GM19468 (cell line): ENCODE results near the gene SIK3.
"Not testable (repeated sequence)": the region's sequence is repeated elsewhere in the genome, so short reads cannot be mapped to it uniquely, and the experiment has no call there.

Experiments
- ATAC-seq: cut with Tn5 transposase; IDR thresholded peaks from one replicate; pipeline ENCODE4 v1.9.1; 2021; ENCODE audit warnings: mild to moderate bottlenecking, moderate library complexity, moderate number of reproducible peaks; ENCODE audit not compliant: unreplicated experiment; ENCODE audit errors: extremely low read depth

SIK3 gene

GRCh38 chr11:116834535-116835041, 263.6 kb downstream of the SIK3 start:
- ATAC-seq, result not testable (repeated sequence)

GRCh38 chr11:116833816-116834534, 264.3 kb downstream of the SIK3 start:
- ATAC-seq, result no peak

- ATAC-seq, result no peak
These were observed 264.8 kb downstream of the SIK3 start for GRCh38 chr11:116833491-116833815.

- ATAC-seq, result no peak
These were observed 265.6 kb downstream of the SIK3 start for GRCh38 chr11:116832350-116833290.

- no peak for ATAC-seq
These were observed 266.4 kb downstream of the SIK3 start for GRCh38 chr11:116831790-116832349.

- no peak for ATAC-seq
These were observed 267.9 kb downstream of the SIK3 start for GRCh38 chr11:116830184-116830912.

GRCh38 chr11:116829525-116830183, 268.6 kb downstream of the SIK3 start, which contains the start of gene APOC3:
TSS of gene APOC3 (plus strand) at chr11:116829907. CDS start at chr11:116830583, 676 bp downstream.
- ATAC-seq, result no peak

GRCh38 chr11:116828632-116829524, 269.4 kb downstream of the SIK3 start:
- ATAC-seq, result no peak

GRCh38 chr11:116827461-116827860, 270.8 kb downstream of the SIK3 start:
- ATAC-seq, result no peak

- ATAC-seq, result no peak
These were observed 271.3 kb downstream of the SIK3 start for GRCh38 chr11:116826751-116827431.

- no peak for ATAC-seq
These were observed 272.1 kb downstream of the SIK3 start for GRCh38 chr11:116825854-116826750.

- no peak for ATAC-seq
These were observed 272.8 kb downstream of the SIK3 start for GRCh38 chr11:116825434-116825833.

- no peak for ATAC-seq
These were observed 275.0 kb downstream of the SIK3 start, which contains the start of gene APOA4 for GRCh38 chr11:116823031-116823843. TSS of gene APOA4 (minus strand) at chr11:116823304. CDS start at chr11:116823191, 113 bp downstream.

- no peak for ATAC-seq
These were observed 275.7 kb downstream of the SIK3 start for GRCh38 chr11:116822575-116822974.

GRCh38 chr11:116821050-116821918, 276.9 kb downstream of the SIK3 start:
- ATAC-seq, result no peak
